Measurements from ENCODE around the gene PDCL2. TPM values are rescaled to one million over a fixed set of nuclear protein-coding genes. Genes with fewer than 3 reads are reported as not detected.

Gene PDCL2
- total RNA-seq, 1 donor from 2014 or later, result not detected

GRCh38 chr4:55534306-55534705 lies 57.7 kb downstream of the PDCL2 start:
- no peak for DNase-seq

- no peak for DNase-seq
Observed at GRCh38 chr4:55530691-55531090, 61.4 kb downstream of the PDCL2 start.

GRCh38 chr4:55530167-55530566 lies 61.9 kb downstream of the PDCL2 start:
- no peak for DNase-seq

GRCh38 chr4:55528491-55528890 lies 63.6 kb downstream of the PDCL2 start:
- DNase-seq, result no peak

- no peak for DNase-seq
Observed at GRCh38 chr4:55524844-55525571, 67.0 kb downstream of the PDCL2 start.

- DNase-seq, result no peak
Observed at GRCh38 chr4:55518442-55518841, 73.6 kb downstream of the PDCL2 start.

- DNase-seq, result no peak
Observed at GRCh38 chr4:55517526-55518229, 74.4 kb downstream of the PDCL2 start.

- no peak for DNase-seq
Observed at GRCh38 chr4:55512922-55513571, 79.0 kb downstream of the PDCL2 start.

GRCh38 chr4:55512077-55512476 lies 80.0 kb downstream of the PDCL2 start:
- DNase-seq, result no peak

- DNase-seq, result no peak
Observed at GRCh38 chr4:55510685-55511084, 81.4 kb downstream of the PDCL2 start.

- no peak for DNase-seq
Observed at GRCh38 chr4:55509266-55509665, 82.8 kb downstream of the PDCL2 start.

GRCh38 chr4:55507612-55508011 lies 84.4 kb downstream of the PDCL2 start:
- DNase-seq, result no peak

Other genes with a start within 250 kb of the PDCL2 start
- gene SRD5A3, start 246.0 kb downstream of the PDCL2 start, total RNA-seq, result 10.3 TPM
- 109 TPM for gene TMEM165, start 196.3 kb downstream of the PDCL2 start, total RNA-seq
- gene CLOCK, start 45.3 kb downstream of the PDCL2 start, total RNA-seq, result 37.0 TPM
- 1.9 TPM for gene NMU, start 44.1 kb upstream of the PDCL2 start, total RNA-seq
- not detected for gene EXOC1L, start 227.5 kb upstream of the PDCL2 start, total RNA-seq

Data from occipital lobe (tissue), 2 donors.